Measurements from ENCODE around the gene MAGEA12. TPM values are rescaled to one million over a fixed set of nuclear protein-coding genes. Genes with fewer than 3 reads are reported as not detected.
"Not testable (repeated sequence)": the region's sequence is repeated elsewhere in the genome, so short reads cannot be mapped to it uniquely, and the experiment has no call there.

MAGEA12 gene
- total RNA-seq, 1 experiment from 2014 or later, result not detected

DNA sequence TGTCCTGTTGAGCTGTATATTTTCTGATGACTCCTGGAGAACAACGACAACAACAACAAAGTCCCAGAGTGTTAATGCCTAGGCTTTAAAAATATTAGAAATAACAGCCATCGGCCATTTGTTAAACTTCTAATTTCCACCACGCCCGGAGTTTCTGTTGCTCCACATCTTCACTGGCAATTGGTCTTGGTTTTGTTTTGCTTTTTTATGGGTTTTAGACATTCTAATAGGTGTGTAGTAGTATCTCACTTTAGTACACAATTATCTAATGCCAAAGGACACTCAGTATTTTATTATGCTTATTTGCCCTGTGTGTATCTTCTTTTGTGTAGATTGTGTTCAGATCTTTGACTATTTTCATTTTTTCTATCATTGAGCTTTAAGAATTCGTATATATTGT is 5.0 kb downstream of the MAGEA12 start:
- Histone ChIP-seq H3K27ac (ENCODE audit: low read length) (no peak overlapping the region), H3K36me3 (ENCODE audit: control insufficient read depth, insufficient read depth, low read length) (no peaks in the 10 kb centered on the region), H3K4me1 (ENCODE audit: control insufficient read depth, insufficient read depth, low read length) (no peaks in the 10 kb centered on the region), H3K27me3 (ENCODE audit: control insufficient read depth, insufficient read depth, low read length) (no peaks in the 10 kb centered on the region), H3K9me3 (ENCODE audit: control insufficient read depth, insufficient read depth, low read depth, low read length) (no peaks in the 10 kb centered on the region), H3K4me3 (ENCODE audit: low read depth in 2 of 2, low read length in 2 of 2) (no peak overlapping the region)
- in situ Hi-C loops (cut with HindIII; ENCODE audit: low pct_unique_long_range_greater_than_20kb, low sequenced_read_pairs) (no loop called here), intact Hi-C loops (cut with micrococcal nuclease; ENCODE audit: unreplicated experiment) (no loop called here)
- no peak for DNase-seq (ENCODE audit: low read depth, low spot score)
- no TSS peak for BruUV-seq (replicated peaks)
- ChIA-PET CTCF (no interaction called here), POLR2A (no interaction called here)
- no peak for ATAC-seq
- TF ChIP-seq SIN3A (IDR thresholded peaks at IDR 0.05; ENCODE audit: borderline replicate concordance, insufficient read depth, low read depth, low read length), result no peak
- TF ChIP-seq CTCF (IDR thresholded peaks at IDR 0.05), result no peak
- no peak for TF ChIP-seq POLR2AphosphoS5 (IDR thresholded peaks at IDR 0.05; ENCODE audit: low read depth, low read length)
- TF ChIP-seq, protein P1, sequence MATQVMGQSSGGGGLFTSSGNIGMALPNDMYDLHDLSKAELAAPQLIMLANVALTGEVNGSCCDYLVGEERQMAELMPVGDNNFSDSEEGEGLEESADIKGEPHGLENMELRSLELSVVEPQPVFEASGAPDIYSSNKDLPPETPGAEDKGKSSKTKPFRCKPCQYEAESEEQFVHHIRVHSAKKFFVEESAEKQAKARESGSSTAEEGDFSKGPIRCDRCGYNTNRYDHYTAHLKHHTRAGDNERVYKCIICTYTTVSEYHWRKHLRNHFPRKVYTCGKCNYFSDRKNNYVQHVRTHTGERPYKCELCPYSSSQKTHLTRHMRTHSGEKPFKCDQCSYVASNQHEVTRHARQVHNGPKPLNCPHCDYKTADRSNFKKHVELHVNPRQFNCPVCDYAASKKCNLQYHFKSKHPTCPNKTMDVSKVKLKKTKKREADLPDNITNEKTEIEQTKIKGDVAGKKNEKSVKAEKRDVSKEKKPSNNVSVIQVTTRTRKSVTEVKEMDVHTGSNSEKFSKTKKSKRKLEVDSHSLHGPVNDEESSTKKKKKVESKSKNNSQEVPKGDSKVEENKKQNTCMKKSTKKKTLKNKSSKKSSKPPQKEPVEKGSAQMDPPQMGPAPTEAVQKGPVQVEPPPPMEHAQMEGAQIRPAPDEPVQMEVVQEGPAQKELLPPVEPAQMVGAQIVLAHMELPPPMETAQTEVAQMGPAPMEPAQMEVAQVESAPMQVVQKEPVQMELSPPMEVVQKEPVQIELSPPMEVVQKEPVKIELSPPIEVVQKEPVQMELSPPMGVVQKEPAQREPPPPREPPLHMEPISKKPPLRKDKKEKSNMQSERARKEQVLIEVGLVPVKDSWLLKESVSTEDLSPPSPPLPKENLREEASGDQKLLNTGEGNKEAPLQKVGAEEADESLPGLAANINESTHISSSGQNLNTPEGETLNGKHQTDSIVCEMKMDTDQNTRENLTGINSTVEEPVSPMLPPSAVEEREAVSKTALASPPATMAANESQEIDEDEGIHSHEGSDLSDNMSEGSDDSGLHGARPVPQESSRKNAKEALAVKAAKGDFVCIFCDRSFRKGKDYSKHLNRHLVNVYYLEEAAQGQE (IDR thresholded peaks at IDR 0.05; ENCODE audit: insufficient read depth in 1 of 2, low read depth in 2 of 2, low read length in 1 of 2), result no peak
- TF ChIP-seq TCF7L2 (IDR thresholded peaks at IDR 0.05; ENCODE audit: low read depth, low read length), result no peak

DNA sequence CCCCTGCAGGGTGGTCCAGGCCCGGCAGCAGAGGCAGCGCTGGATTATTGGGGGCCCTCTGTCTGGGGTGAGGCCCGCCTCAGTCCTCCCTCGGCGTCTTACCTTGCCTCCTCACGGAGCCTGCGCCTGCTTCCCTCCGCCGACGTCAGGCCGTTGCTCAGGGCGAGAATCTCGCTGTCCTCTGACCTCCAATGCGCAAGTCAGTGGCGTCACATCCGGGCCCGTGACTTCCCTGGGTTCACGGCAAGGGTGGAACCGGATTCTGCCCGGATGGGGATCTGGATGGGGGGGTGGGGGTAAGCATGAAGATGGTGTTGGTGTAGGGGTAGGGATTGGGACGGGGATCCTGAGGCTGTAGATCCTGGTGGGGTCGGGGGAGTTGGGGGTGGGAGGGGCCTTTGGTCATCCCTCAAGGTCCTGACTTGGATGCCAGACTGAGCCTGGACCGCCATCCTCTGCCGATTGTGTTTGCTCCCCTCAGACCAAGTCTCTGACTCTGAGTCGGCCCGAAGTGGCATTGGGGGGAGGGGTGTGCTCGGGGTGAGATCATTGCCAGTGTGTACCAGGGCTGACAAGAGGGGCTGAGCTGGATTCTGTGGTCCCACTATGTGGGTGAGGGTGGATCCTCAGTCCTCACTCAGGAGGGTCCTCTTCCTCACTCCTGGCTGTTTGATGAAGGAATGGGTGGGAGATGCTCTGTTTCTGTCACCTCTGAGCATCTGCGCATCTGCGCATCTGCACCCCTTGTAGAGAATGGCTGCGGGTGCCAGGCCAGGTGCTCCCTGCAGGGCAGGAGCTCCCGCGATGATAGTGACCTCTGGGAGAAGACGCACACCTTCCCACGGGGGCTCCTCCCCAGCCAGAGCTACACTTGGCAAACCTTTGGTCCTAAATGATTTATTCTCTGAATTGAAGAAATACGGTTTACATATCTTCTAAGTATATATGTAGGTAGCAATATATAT is 20.4 kb downstream of the MAGEA12 start, which contains the start of gene MAGEA2:
MAGEA2 (minus strand) TSS at position 157 of the 965 bp plus-strand sequence. CDS start 2,479 bp downstream, outside the sequence.
- H3K27me3 ChIP-seq (ENCODE audit: control insufficient read depth, insufficient read depth, low read length); BruUV-seq (replicated peaks); in situ Hi-C loops (cut with HindIII; ENCODE audit: low pct_unique_long_range_greater_than_20kb, low sequenced_read_pairs); H3K4me1 ChIP-seq (ENCODE audit: control insufficient read depth, insufficient read depth, low read length); intact Hi-C loops (cut with micrococcal nuclease; ENCODE audit: unreplicated experiment); POLR2A ChIA-PET; CTCF ChIA-PET; H3K9me3 ChIP-seq (ENCODE audit: control insufficient read depth, insufficient read depth, low read depth, low read length); H3K4me3 ChIP-seq (ENCODE audit: low read depth in 2 of 2, low read length in 2 of 2); ATAC-seq; DNase-seq (ENCODE audit: low read depth, low spot score); H3K36me3 ChIP-seq (ENCODE audit: control insufficient read depth, insufficient read depth, low read length); H3K27ac ChIP-seq (ENCODE audit: low read length): not testable (repeated sequence)

- CTCF ChIA-PET; intact Hi-C loops (cut with micrococcal nuclease; ENCODE audit: unreplicated experiment); H3K36me3 ChIP-seq (ENCODE audit: control insufficient read depth, insufficient read depth, low read length); BruUV-seq (replicated peaks); ATAC-seq; H3K27ac ChIP-seq (ENCODE audit: low read length); H3K4me1 ChIP-seq (ENCODE audit: control insufficient read depth, insufficient read depth, low read length); H3K27me3 ChIP-seq (ENCODE audit: control insufficient read depth, insufficient read depth, low read length); H3K9me3 ChIP-seq (ENCODE audit: control insufficient read depth, insufficient read depth, low read depth, low read length); DNase-seq (ENCODE audit: low read depth, low spot score); in situ Hi-C loops (cut with HindIII; ENCODE audit: low pct_unique_long_range_greater_than_20kb, low sequenced_read_pairs); POLR2A ChIA-PET; H3K4me3 ChIP-seq (ENCODE audit: low read depth in 2 of 2, low read length in 2 of 2): not testable (repeated sequence)
These were observed 21.3 kb downstream of the MAGEA12 start for GRCh38 chrX:152754871-152755270.

DNA sequence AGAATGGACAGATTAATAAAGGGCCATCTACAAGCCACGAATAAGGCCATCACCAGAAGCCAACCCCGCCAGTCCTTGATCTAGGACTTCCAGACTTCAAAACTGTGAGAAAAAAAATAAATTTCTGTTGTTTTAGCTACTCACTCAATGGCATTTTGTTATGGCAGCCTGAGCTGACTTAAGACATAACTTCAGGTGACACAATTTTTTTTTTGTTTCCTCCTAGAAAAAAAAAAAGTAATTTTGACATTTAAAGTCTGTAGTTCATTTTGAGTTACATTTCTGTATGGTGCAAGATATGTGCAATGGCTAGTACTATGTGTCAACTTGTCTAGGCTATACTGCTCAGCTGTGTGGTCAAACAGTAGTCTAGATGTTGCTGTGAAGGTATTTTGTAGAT is 25.4 kb downstream of the MAGEA12 start, which contains the start of gene CSAG3:
CSAG3 (plus strand) TSS at position 301 of the 400 bp plus-strand sequence.
- H3K9me3 ChIP-seq (ENCODE audit: control insufficient read depth, insufficient read depth, low read depth, low read length); H3K4me3 ChIP-seq (ENCODE audit: low read depth in 2 of 2, low read length in 2 of 2); H3K27ac ChIP-seq (ENCODE audit: low read length); H3K27me3 ChIP-seq (ENCODE audit: control insufficient read depth, insufficient read depth, low read length); DNase-seq (ENCODE audit: low read depth, low spot score); H3K4me1 ChIP-seq (ENCODE audit: control insufficient read depth, insufficient read depth, low read length); POLR2A ChIA-PET; BruUV-seq (replicated peaks); in situ Hi-C loops (cut with HindIII; ENCODE audit: low pct_unique_long_range_greater_than_20kb, low sequenced_read_pairs); ATAC-seq; intact Hi-C loops (cut with micrococcal nuclease; ENCODE audit: unreplicated experiment); H3K36me3 ChIP-seq (ENCODE audit: control insufficient read depth, insufficient read depth, low read length); CTCF ChIA-PET: not testable (repeated sequence)

- H3K27ac ChIP-seq (ENCODE audit: low read length); H3K9me3 ChIP-seq (ENCODE audit: control insufficient read depth, insufficient read depth, low read depth, low read length); POLR2A ChIA-PET; H3K4me1 ChIP-seq (ENCODE audit: control insufficient read depth, insufficient read depth, low read length); intact Hi-C loops (cut with micrococcal nuclease; ENCODE audit: unreplicated experiment); H3K27me3 ChIP-seq (ENCODE audit: control insufficient read depth, insufficient read depth, low read length); H3K4me3 ChIP-seq (ENCODE audit: low read depth in 2 of 2, low read length in 2 of 2); in situ Hi-C loops (cut with HindIII; ENCODE audit: low pct_unique_long_range_greater_than_20kb, low sequenced_read_pairs); BruUV-seq (replicated peaks); DNase-seq (ENCODE audit: low read depth, low spot score); ATAC-seq; CTCF ChIA-PET; H3K36me3 ChIP-seq (ENCODE audit: control insufficient read depth, insufficient read depth, low read length): not testable (repeated sequence)
These were observed 26.0 kb downstream of the MAGEA12 start for GRCh38 chrX:152759544-152759943.

Data from Panc1 (cell line).